GM19043 (cell line): ENCODE measurements around the gene C5orf46.
A peak's percentile ranks its signal among the peaks of the same experiment; 100 is the strongest.

Source experiments
- ATAC-seq: cut with Tn5 transposase; IDR thresholded peaks from one replicate; pipeline ENCODE4 v1.9.1; 2021; ENCODE audit warnings: low read depth; ENCODE audit not compliant: unreplicated experiment

Gene C5orf46

DNA sequence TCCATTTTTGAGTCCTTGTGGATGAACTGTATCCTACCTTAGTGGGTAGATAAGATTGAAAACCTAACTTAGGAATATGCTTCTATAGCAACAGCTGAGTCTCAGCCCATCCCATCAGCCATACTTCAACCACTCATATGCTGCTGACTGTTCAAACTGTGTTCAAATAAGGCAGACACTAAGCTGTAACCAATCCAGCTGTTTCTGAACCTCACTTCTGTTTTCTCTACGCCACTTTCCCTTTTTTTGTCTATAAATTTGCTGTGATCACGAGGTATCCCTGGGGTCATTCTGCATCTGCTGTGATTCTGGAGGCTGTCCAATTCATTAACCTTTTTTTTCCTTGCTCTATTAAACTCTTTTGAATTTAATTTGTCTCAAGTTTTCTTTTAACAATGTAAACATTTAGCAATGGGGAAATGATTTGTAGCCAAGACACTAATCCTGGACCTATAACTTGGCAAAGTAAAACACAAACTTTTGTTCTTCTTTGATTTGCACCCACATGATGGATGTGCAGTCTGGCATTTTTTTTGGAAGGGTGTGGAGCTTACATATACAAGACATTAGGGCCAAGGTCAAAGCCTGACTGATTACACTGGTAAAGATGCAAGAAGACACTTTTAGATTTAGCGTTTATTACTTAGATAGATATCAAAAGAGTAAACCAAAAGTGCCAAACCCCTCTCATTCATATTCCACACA is 42.7 kb downstream of the C5orf46 start:
- no peak for ATAC-seq

DNA sequence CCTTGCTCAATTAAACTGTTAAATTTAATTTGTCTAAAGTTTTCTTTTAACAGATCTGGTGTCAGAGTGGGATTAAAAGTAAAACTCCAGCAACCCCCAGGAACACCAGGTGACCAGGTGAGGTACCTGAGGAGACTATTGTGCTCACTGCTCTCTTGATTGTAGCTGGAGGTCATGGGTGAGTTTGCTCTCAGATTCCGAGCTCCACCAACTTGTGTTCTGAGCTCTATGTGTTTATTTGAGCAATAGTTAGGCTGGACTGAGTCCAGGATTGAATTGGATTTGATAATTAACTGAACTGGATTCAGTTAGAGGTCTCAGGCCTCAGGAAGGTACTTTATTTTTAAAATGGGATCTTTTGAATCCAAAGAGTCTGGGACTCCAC is 45.7 kb downstream of the C5orf46 start:
- no peak for ATAC-seq

DNA sequence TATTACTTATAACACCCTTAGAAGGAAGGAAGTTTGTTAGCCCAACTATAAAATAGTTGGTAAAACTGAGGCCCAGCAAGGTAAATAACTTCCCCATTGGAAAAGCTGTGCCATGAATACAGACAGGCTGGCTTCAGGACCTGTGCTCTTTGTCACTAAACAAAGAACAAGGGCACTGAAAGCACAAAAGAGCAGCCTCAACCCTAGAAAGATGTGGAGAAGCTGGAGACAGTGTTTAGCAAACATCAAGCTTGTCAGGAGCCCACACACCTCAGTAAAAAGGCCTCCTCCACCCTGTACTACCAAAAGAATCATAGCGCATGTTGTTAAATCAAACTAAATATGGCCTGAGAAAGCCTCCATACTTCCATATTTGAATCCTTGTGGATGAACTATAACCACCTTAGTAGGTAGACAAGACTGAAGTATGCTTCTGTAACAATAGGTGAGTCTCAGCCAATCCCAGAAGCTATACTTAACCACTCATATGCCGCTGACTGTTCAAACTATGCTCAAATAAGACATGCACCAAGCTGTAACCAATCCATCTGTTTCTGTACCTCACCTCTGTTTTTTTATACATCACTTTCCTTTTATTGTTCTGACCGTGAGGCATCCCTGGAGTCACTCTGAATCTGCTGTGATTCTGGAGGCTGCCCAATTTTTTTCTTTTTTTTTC is 46.2 kb downstream of the C5orf46 start:
- no peak for ATAC-seq

DNA sequence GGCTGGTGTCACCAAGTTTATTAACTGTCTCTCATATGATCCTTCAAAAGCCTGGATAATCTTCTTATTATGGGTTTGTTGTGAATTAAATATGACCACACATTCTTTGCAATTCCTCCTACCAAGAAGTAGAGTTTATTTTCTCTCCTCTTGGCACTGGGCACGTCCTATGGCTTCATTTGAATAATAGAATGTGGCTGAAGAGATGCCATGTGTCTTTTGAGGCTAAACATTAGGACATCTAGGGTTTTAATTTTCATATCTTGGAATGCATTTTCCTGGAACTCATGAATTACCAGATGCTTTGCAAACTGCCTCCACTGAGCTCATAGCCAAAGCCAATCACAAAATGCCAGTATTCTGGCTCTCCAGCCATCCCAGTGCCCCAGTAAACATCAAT is 47.8 kb downstream of the C5orf46 start:
- no peak for ATAC-seq

DNA sequence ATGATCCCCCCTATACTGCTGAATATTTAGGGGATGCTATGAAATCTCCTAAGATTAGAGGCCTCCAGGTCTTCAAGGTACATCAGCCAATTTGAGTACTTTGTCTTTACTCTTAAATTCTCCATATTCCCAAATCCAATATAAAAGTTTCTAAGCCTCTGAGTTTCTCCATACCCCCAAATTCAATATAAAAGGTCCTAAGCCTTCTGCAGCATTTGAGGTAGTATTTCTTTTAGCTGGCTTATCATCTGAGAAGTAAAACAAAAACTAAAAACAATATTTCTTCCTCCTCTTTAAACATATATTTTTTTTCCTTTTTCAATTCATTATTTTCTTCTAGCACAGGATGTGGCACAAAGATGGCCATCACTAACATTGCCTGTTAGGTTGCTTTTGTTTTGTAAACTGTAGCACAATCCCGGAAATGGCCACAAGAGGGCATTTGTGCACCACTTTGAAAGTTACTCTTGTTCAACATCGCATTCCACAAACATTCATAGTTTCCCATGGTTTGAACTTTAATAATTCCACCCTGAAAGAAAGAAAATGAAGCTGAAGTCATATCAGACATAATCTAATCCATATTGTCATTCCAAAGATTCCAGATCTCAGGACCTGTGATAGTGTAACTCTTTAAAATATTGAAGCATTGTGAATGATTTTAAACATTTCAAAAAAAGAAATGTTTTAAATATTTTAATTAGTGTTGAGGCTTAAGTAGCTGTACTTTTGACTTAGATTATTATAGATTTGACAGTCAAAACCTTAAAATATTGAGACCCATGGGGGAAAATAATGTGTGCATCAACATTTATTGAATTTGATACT is 48.8 kb downstream of the C5orf46 start:
- ATAC-seq = peak; percentile 93

DNA sequence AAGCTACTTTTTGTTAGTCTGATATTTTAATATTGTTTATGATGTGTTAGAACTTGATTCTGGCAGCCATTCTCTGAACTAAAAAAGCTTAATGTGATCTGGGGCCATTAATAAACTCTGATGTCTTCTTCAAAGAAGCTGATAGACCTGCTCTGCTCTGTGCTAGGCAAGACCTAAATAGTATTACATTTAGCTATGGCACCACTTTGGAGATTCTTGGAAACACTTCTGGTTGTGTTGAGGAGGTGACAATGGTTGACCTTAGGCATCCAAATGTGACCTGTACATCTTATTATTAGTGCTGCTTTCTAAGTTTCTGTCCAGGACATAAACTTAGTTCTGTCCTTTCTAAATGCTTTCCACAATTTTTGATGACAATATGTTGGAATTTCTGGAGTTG is 49.5 kb downstream of the C5orf46 start:
- no peak for ATAC-seq

DNA sequence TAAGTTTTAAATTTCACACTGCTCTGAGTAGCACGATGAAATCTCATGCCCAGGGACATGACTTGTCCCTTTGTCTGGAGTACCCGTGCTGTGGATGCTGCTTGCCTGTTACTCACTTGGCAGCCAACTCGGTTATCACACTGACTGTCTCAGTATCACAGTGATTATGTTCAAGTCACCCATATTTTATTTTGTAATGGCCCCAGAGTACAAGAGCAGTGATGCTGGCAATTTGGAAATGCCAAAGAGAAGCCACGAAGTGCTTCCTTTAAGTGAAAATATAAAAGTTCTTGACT is 50.6 kb downstream of the C5orf46 start:
- ATAC-seq = no peak

DNA sequence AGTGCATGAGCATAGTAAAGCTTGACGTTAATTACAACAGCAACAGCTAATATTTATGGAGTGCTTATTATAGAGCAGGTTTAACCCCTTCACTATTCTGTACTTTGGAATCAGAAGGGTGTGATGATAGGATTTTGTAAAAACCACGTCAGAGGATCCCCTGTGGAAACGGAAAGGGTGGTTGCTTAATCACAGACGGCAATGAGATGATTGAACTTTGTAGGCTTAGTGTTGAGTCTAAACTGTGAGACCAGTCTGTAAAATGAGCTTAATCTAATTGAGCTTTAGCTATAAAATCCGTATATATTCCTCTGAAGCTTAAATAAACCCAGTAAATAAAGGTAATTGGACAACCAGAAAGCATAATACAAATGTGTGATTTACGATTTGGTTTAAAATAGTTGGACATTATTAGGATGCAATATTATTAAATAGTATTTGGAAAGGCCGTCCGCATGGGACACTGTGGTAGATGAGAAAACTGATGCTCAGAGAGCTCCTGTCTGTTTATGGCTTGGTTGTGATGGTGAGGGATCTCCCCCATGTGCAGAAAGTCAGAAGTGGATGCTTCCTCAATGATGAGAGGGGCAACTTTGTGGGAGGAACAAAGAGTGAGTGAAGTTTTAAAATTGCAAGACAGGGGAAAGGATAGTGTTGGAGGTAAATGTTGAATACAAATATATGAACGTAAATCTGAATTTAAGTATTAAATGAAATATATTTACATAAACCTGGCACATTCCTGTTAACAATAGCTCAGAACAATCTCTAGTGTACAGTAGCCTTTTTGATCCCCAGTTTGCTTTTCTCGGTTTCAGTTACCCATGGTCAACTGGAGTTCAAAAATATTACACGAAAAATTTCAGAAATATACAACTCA is 51.2 kb downstream of the C5orf46 start:
- ATAC-seq = no peak

DNA sequence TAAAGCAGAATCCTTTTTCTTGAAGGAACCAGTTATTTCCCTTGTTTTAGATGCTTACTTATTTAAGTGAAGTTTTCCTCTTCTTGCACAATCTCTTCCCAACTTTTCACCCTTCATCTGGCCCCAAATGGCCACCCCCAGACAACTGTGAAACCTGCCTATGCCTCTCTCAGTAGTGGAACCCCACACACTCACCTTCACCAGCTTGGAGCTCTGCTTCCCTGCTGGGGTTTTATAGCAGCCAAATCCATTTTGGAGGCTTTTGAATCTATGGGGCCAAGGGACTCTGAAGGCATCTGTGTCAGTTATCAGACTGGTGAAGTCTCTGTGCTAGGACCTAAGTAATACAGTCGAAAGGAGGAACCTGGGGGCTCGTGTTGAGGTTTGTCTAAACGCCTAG is 52.0 kb downstream of the C5orf46 start:
- ATAC-seq = no peak

DNA sequence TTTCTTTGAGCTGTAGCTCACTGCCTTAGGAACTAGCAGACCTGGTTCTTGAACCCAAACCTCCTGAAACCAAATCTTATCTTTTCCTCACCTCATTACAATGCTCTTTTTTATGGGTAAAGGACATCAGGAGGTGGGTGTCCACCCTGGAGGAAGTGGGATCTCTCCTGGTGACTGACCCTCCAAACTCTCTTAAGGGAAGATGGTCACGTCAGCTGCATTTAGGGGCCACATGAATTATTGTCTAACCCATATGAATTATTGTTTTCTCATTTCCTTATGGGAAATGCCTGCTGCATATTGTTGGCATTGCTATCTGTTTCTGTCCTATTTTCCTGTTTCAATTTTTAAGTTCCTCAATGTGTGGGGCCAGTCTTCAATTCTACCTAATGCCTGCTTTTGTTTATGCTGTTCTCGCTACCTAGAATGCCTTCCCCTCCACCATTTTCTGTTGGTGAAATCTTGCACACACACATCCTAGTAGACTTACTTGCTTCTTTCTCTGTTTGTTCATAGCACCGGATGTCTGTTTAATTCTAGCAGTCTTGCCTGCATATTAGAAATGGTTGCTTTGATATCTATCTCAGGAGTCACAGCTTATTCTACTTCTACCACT is 52.9 kb downstream of the C5orf46 start:
- ATAC-seq = no peak

DNA sequence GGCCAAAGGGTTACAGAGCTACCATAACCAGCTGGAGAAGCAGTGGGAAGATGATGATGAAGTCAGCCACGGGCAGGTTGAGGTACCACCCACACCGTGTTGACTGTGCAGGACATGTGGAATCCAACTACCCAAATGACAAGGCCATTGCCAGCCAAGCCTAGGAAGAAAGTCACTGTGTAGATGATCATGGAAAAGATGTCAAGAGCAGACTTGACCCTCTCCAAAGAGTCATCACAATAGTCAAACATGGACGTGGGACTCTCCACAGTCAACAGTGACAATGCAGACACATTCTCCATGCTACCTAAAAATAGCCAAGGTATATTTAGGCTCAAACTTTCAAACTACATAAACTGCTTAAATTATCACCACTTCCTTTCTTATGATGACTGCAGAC is 54.0 kb downstream of the C5orf46 start:
- ATAC-seq = no peak

DNA sequence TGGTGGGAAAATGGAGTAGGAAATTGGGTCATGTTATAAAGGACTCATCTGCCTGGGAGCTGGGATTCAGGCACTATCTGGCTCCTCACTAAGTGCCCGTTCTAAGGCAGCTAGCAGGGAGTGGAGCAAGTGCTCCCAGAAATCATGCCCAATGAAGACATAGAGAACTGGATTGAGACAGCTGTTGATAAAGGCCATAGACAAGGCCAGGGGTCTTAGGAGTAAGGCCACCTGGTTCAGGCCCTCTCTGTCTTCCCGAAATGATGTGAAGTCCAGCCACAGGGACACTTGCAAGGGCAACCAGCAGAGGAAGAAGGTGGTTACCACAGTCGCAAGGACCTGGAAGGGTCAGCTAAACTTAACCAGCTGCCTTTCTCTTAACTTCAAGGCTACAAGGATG is 54.8 kb downstream of the C5orf46 start:
- no peak for ATAC-seq

DNA sequence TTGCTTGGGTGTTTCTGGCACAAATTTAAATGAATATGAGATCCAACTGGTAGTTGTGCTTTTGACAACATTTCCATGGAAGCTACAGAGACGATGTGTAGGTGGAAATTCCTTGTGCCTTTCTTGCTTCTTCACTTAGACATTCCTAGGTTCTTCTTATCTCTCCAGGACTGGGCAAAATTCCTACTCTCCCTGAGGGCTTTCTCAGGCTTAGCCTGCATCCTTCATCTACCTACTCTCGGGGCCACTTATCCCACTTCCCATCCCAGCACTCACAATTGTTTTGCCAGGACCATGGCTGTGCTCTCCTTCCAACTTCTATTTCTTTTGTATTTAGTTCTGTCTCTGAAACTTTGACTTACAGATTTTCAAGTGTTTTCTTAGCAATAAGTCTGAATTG is 57.1 kb downstream of the C5orf46 start:
- ATAC-seq = no peak

DNA sequence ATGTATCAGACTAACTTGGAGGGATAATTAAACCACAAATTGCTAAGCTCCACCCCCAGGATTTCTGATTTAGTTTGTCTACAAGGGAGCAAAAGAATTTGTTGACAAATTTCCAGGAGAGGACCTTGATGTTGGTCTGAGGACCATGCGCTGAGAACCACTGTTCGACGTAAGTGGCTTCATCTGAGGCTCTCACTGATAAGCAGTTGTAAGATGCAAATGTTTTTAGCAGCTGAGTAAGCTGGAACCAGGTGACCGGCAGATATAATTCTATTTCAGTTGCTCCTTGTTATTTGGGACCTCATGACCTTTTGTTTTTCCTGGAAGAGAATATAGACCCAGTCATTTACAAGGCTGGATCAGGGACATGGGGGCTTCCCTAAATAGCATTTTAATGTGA is 60.7 kb downstream of the C5orf46 start:
- ATAC-seq = no peak

DNA sequence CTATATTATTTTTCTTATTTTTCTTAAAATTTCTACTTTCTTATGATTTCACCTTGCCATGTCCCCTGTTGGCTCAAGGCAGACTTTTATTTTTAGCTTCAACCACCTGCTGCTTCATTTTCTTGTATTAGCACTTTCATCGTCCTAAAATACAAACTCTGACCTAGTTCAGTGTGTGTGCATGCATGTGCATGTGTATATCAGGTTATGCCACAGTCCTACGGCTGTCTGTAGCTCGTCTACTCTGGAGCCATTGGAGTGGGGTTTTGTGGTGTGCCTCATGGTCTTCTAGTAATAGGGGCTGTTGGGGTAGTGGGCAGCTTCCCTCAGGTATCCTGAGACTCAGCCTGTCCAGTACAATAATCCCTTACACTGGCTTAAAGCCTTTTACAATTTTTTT is 61.5 kb downstream of the C5orf46 start:
- ATAC-seq = no peak

DNA sequence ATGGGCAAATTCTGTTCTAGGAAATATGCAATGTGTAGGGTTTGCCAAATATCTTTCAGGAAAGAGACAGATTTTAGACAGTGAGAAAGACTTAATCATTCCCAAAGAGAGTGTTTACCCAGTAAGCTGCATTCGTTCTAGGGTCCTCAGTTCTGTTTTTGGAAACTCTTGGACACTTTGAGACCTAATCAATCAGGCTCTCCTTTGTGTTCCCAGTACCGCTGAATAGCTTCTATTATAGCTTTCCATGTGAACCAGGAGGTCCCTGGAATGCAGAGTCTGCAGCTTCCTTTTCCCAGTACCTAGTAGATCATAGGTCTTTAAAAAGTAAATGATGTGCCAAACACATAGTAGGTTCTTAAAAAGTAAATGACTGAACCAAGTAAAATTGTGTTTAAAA is 63.5 kb downstream of the C5orf46 start:
- ATAC-seq = no peak
